GM23338 (cell line): ENCODE measurements around the gene SETBP1. TPM values are rescaled to one million over a fixed set of nuclear protein-coding genes. Genes with fewer than 3 reads are reported as not detected.

ENCODE experiments used
- ATAC-seq: fragments of 200-7000 bp; cut with Tn5 transposase; 3 replicates; pipeline ENCODE4 v1.9.1; 2020
- DNase-seq: peaks from one replicate; pipeline ENCODE4 v3.0.0-alpha.2; 2015; ENCODE audit warnings: low spot score
- H2AFZ ChIP-seq: fragments of 200-600 bp; sonication (generic); 2 replicates; pipeline ENCODE4 v1.8.0; 2016; ENCODE audit warnings: antibody characterized with exemption, mild to moderate bottlenecking, moderate library complexity
- H3F3A ChIP-seq: fragments of 200-600 bp; sonication (generic); replicated peaks from 2 replicates; pipeline ENCODE4 v1.8.0; 2017; ENCODE audit warnings: antibody characterized with exemption, mixed run types, low read depth
- H3K27ac ChIP-seq: fragments of 200-600 bp; sonication (generic); 2 replicates; pipeline ENCODE4 v1.6.1; 2016; ENCODE audit warnings: low read depth
- H3K27me3 ChIP-seq: fragments of 200-600 bp; sonication (generic); 2 replicates; pipeline ENCODE4 v1.8.0; 2016; ENCODE audit warnings: mild to moderate bottlenecking, mixed run types, moderate library complexity; ENCODE audit not compliant: insufficient read depth
- H3K36me3 ChIP-seq: fragments of 200-600 bp; sonication (generic); 2 replicates; pipeline ENCODE4 v1.8.0; 2016; ENCODE audit warnings: mild to moderate bottlenecking; ENCODE audit not compliant: insufficient read depth
- H3K4me1 ChIP-seq: fragments of 200-600 bp; sonication (generic); 2 replicates; pipeline ENCODE4 v1.8.0; 2016; ENCODE audit warnings: mild to moderate bottlenecking, moderate library complexity; ENCODE audit not compliant: insufficient read depth
- H3K4me2 ChIP-seq: fragments of 200-600 bp; sonication (generic); 2 replicates; pipeline ENCODE4 v1.7.1; 2017; ENCODE audit warnings: mixed run types
- H3K4me3 ChIP-seq: fragments of 200-600 bp; sonication (generic); 2 replicates; pipeline ENCODE4 v1.6.1; 2016; ENCODE audit warnings: mixed run types
- H3K79me2 ChIP-seq: fragments of 200-600 bp; sonication (generic); replicated peaks from 2 replicates; pipeline ENCODE4 v1.8.0; 2017; ENCODE audit warnings: mild to moderate bottlenecking; ENCODE audit not compliant: insufficient read depth
- H3K9me2 ChIP-seq: fragments of 200-600 bp; sonication (generic); 2 replicates; pipeline ENCODE4 v1.8.0; 2017; ENCODE audit not compliant: insufficient read depth
- H4K20me1 ChIP-seq: fragments of 200-600 bp; sonication (generic); replicated peaks from 2 replicates; pipeline ENCODE4 v1.8.0; 2017; ENCODE audit warnings: mild to moderate bottlenecking; ENCODE audit not compliant: insufficient read depth
- H3K27ac Mint-ChIP-seq: 2 replicates; pipeline ENCODE4 v1.8.0; 2020; ENCODE audit warnings: inconsistent platforms, mild to moderate bottlenecking, moderate library complexity, mixed read lengths
- H3K27me3 Mint-ChIP-seq: 3 replicates; pipeline ENCODE4 v1.8.0; 2022; ENCODE audit warnings: low read depth, mild to moderate bottlenecking, moderate library complexity, mixed read lengths, inconsistent platforms; ENCODE audit not compliant: insufficient read depth, poor library complexity
- H3K36me3 Mint-ChIP-seq: 3 replicates; pipeline ENCODE4 v1.8.0; 2021; ENCODE audit warnings: low read depth, mild to moderate bottlenecking, inconsistent platforms, moderate library complexity, mixed read lengths
- H3K4me1 Mint-ChIP-seq: 3 replicates; pipeline ENCODE4 v1.8.0; 2020; ENCODE audit warnings: mild to moderate bottlenecking, inconsistent platforms, mixed read lengths
- H3K4me3 Mint-ChIP-seq: 3 replicates; pipeline ENCODE4 v1.8.0; 2021; ENCODE audit warnings: moderate library complexity, mild to moderate bottlenecking, inconsistent platforms, mixed read lengths
- H3K9me3 Mint-ChIP-seq: 3 replicates; pipeline ENCODE4 v1.8.0; 2020; ENCODE audit warnings: moderate library complexity, mild to moderate bottlenecking, inconsistent platforms, mixed read lengths
- EZH2 ChIP-seq: fragments of 200-600 bp; sonication (generic); IDR thresholded peaks from one replicate; pipeline ENCODE4 v1.8.0; 2017; ENCODE audit warnings: antibody characterized with exemption, mild to moderate bottlenecking, low read depth; ENCODE audit not compliant: unreplicated experiment
- EZH2phosphoT487 ChIP-seq: fragments of 200-600 bp; sonication (generic); IDR thresholded peaks from one replicate; pipeline ENCODE4 v1.8.1; 2018; ENCODE audit warnings: antibody characterized with exemption; ENCODE audit not compliant: unreplicated experiment
- REST ChIP-seq: IDR thresholded peaks from one replicate; pipeline ENCODE4 v1.6.1; 2018; ENCODE audit warnings: antibody characterized with exemption; ENCODE audit not compliant: unreplicated experiment
- ZNF114 ChIP-seq: fragments of 250-450 bp; sonication (Bioruptor Pico); IDR thresholded peaks from 2 replicates; pipeline ENCODE4 v1.5.0; 2020; ENCODE audit warnings: mild to moderate bottlenecking, moderate library complexity
- polyA plus RNA-seq: library from polyadenylated mRNA; unstranded; fragments of >200 nt; fragmentation: Nextera tagmentation; extraction: Ambion mirVana; gene quantifications from 2 replicates; pipeline ENCODE4 v1.2.1, GENCODE V29; 2016
- total RNA-seq: library from RNA; depleted of rRNA; stranded (reverse); fragments of >200 nt; shearing (Covaris generic); gene quantifications from 2 replicates; pipeline ENCODE4 v1.2.3, GENCODE V29; 2014
- TF ChIP-seq, protein P1 (sequence below): IDR thresholded peaks from 2 replicates; pipeline ENCODE4 v1.6.1; 2016; ENCODE audit warnings: antibody characterized with exemption

The SETBP1 gene
- total and polyA plus RNA-seq, 2 experiments from 2014 or later, result 1.6 to 5.5 TPM

- H3K4me1 ChIP-seq, result peaks cover 25% of the 10 kb centered on the region
- peaks cover 37% of the 10 kb centered on the region for H3K4me1 Mint-ChIP-seq
- no peaks in the 10 kb centered on the region; the same call in 1 of the 2 replicates for H4K20me1 ChIP-seq
- no peak overlapping the region for H3K4me3 Mint-ChIP-seq
- no peak overlapping the region for H3K27ac ChIP-seq
- no peaks in the 10 kb centered on the region for H3K9me3 Mint-ChIP-seq
- H2AFZ ChIP-seq, result no peak overlapping the region
- H3K36me3 Mint-ChIP-seq, result no peaks in the 10 kb centered on the region
- no peak for TF ChIP-seq REST
- H3K4me3 ChIP-seq, result no peak overlapping the region
- no peaks in the 10 kb centered on the region for H3K36me3 ChIP-seq
- peaks cover 4% of the 10 kb centered on the region; the same call in 1 of the 2 replicates for H3K79me2 ChIP-seq
- no peaks in the 10 kb centered on the region for H3K27me3 ChIP-seq
- H3K27ac Mint-ChIP-seq, result no peak overlapping the region
- H3F3A ChIP-seq, result no peaks in the 10 kb centered on the region
- ATAC-seq (no peak), DNase-seq (no peak)
- H3K4me2 ChIP-seq, result no peak overlapping the region
- H3K27me3 Mint-ChIP-seq, result peaks cover 10% of the 10 kb centered on the region
- H3K9me2 ChIP-seq, result peaks cover 16% of the 10 kb centered on the region; the same call in 1 of the 2 replicates
Measured at GRCh38 chr18:44725300-44726058, 44.8 kb downstream of the SETBP1 start.

DNA sequence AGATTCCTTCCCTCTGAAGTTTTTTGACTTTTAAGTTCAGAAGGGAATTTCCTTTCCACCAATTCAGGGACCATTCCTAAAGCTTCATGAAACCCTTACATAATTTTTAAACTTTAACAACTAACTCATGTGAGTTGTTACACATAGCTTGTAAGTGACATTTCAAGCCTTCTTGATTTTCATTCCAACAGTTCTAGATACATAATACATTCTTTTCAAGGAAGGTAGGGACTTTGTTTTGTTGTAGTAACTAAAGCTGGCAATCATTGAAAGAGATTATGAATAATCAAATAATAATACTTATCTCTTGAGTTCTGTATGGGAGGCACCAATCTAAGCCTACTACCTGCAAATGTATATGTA lies 45.4 kb downstream of the SETBP1 start:
- peaks cover 25% of the 10 kb centered on the region for H3K4me1 ChIP-seq
- peaks cover 17% of the 10 kb centered on the region; the same call in 1 of the 2 replicates for H3K9me2 ChIP-seq
- Mint-ChIP-seq H3K36me3 (no peaks in the 10 kb centered on the region), H3K4me3 (no peak overlapping the region), H3K27ac (no peak overlapping the region), H3K9me3 (no peaks in the 10 kb centered on the region), H3K27me3 (peaks cover 10% of the 10 kb centered on the region), H3K4me1 (peaks cover 37% of the 10 kb centered on the region)
- no peaks in the 10 kb centered on the region; the same call in 1 of the 2 replicates for H4K20me1 ChIP-seq
- H2AFZ ChIP-seq, result no peak overlapping the region
- H3K27me3 ChIP-seq, result no peaks in the 10 kb centered on the region
- no peaks in the 10 kb centered on the region for H3F3A ChIP-seq
- H3K4me2 ChIP-seq, result no peak overlapping the region
- ATAC-seq (no peak), DNase-seq (no peak)
- no peak overlapping the region for H3K4me3 ChIP-seq
- H3K36me3 ChIP-seq, result no peaks in the 10 kb centered on the region
- H3K79me2 ChIP-seq, result peaks cover 4% of the 10 kb centered on the region; the same call in 1 of the 2 replicates
- no peak overlapping the region for H3K27ac ChIP-seq
- no peak for TF ChIP-seq EZH2phosphoT487
- no peak for TF ChIP-seq REST
- no peak for TF ChIP-seq ZNF114
- no peak for TF ChIP-seq EZH2
- TF ChIP-seq, protein P1, sequence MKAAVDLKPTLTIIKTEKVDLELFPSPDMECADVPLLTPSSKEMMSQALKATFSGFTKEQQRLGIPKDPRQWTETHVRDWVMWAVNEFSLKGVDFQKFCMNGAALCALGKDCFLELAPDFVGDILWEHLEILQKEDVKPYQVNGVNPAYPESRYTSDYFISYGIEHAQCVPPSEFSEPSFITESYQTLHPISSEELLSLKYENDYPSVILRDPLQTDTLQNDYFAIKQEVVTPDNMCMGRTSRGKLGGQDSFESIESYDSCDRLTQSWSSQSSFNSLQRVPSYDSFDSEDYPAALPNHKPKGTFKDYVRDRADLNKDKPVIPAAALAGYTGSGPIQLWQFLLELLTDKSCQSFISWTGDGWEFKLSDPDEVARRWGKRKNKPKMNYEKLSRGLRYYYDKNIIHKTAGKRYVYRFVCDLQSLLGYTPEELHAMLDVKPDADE, result no peak
